Right cardiac atrium (tissue), 5 donors: ENCODE measurements around the gene ZNF516. TPM values are rescaled to one million over a fixed set of nuclear protein-coding genes. Genes with fewer than 3 reads are reported as not detected.
A peak's percentile ranks its signal among the peaks of the same experiment; 100 is the strongest.

ENCODE experiments used
- ATAC-seq, 2 donors: fragments of 200-7000 bp; cut with Tn5 transposase; one replicate each; pipeline versions ENCODE4 v1.8.0 to v1.9.1; 2020; ENCODE audit warnings: moderate library complexity in 2 of 2, mild to moderate bottlenecking in 1 of 2
- DNase-seq, 3 donors: peaks; one replicate each; pipeline ENCODE4 v3.0.0-alpha.2; 2020
- H3K27ac ChIP-seq: one replicate; pipeline ENCODE4 v1.5.1; 2013; ENCODE audit warnings: mild to moderate bottlenecking, low read length, control low read depth, moderate library complexity
- H3K27me3 ChIP-seq: one replicate; pipeline ENCODE4 v1.6.1; 2013; ENCODE audit not compliant: control insufficient read depth, insufficient read depth
- H3K4me1 ChIP-seq: one replicate; pipeline ENCODE4 v1.6.1; 2013; ENCODE audit warnings: low read length; ENCODE audit not compliant: control insufficient read depth, insufficient read depth
- H3K4me3 ChIP-seq: one replicate; pipeline ENCODE4 v1.5.1; 2013; ENCODE audit warnings: low read length, control low read depth
- H3K9me3 ChIP-seq: one replicate; pipeline ENCODE4 v1.6.1; 2013; ENCODE audit warnings: low read length; ENCODE audit not compliant: control insufficient read depth
- WGBS: extraction: QIAGEN DNeasy Blood & Tissue Kit; methylation state at CpG from one replicate; pipeline ENCODE4 v1.1.7; 2013; 5-methylcytosine and 5-hydroxymethylcytosine counted together
- intact Hi-C, 4 donors: fragments of 100-400 bp; cut with DNase I; formaldehyde crosslinking; loops; one replicate each; pipeline versions ENCODE4 v1.11.0 to v1.14.0; 2022 to 2023
- polyA plus RNA-seq: library from polyadenylated mRNA; stranded (reverse); fragments of 200-250 nt; gene quantifications from one replicate; pipeline ENCODE4 v1.2.3, GENCODE V29; 2013
- total RNA-seq, 4 donors: library from RNA; stranded (reverse); fragmentation: NEBNext Ultra II Directional; extraction: Animal tissue kit (Norgen Biotek cat#: 25700); gene quantifications; one replicate each; pipeline ENCODE4 v1.2.1, GENCODE V29; 2021
- donor health status: healthy with polysubstance abuse.
- donor health status: DM: no; HTN: yes; CAD: no.
- donor health status: DM: no; HTN: no; CAD: no.
- donor health status: DM: no; HTN: yes; CAD: no; lungs with severe emphysema.
- donor health status: DM: yes; HTN: yes; CAD: no.

Gene ZNF516
- total and polyA plus RNA-seq, 5 donors, result 4.8 to 16.2 (median 11.2) TPM

DNA sequence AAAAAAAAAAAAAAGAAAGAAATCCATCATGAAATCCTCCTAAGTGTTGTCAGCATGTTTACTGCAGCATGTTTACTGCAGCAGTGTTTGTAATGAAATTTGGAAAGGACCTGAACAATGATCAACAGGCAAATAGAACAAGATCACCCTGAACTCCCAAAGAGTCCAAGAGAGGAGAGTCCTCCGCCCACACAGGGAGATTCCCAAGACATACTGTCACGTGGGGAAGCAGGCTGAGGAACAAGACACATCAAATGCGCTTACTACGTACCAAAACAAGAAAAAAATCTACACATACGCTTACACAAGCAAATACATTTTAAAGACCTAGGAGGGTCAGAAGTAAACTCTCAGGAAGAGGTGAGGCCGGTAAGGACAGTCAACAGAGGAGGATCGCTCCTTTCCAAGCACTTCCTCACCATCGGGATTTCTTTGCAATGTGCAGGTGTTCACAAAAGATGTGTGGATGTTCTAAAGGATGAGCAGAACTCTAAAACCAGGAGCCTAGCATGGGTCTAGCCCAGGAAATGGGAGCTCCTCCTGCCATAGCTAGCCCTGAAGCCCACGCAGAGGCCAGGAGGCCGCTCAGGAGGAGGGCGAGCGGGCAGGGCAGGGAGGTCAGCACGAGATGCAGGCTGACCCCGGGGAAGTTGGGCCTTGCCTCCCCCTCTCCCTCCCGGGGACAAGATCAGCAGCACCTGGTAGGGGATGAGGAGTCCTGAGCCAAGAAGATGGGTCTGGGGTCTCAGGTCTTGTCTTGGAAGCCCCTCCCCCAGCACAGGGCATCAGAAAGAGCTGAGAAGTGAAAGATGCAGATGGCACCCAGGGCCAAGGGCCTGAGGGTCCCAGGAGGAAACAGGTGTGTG lies 66.4 kb downstream of the ZNF516 start:
- Histone ChIP-seq H3K9me3 (no peaks in the 10 kb centered on the region), H3K27me3 (no peaks in the 10 kb centered on the region), H3K4me3 (no peak overlapping the region), H3K27ac (no peak overlapping the region), H3K4me1 (peaks cover 9% of the 10 kb centered on the region)
- intact Hi-C loops, result no loop called here
- ATAC-seq, result no peak
- WGBS, result 83% methylated on average over 15 of the region's 15 CpGs
- no peak for DNase-seq

DNA sequence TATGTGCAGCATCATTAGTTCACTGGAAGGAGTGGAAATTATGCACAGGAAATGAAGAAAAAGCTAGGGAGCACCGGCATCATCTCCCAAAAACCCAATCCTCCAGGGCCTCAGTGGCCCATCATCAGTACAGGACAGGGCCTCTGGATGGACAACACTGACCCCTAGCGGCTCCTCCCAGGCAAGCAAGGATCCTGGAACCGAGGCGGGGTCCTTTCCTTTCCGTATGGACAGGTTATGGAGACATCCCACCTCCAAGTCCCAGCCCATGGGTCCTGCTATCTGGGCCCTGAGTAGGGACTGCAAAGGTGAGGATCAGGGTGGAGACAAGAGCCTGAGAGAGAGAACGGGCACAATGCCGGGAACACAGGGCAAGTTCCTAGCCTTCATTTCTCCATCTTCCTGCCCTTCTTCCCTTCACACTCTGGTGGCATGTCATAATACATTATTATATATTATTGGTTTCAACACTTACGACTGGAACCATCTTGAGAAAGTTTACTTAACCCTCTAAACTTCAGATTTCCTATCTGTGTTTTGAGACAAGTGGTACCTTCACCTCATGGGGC lies 68.2 kb downstream of the ZNF516 start:
- H3K9me3 ChIP-seq, result no peaks in the 10 kb centered on the region
- H3K4me3 ChIP-seq, result no peak overlapping the region
- WGBS, result 66% methylated on average over 8 of the region's 8 CpGs
- ATAC-seq (peak; percentile 51 to 66), DNase-seq (peak in 1 of 3 donors; percentile 67)
- intact Hi-C loops, result no loop called here
- H3K4me1 ChIP-seq, result peaks cover 9% of the 10 kb centered on the region
- H3K27ac ChIP-seq, result no peak overlapping the region
- no peaks in the 10 kb centered on the region for H3K27me3 ChIP-seq

DNA sequence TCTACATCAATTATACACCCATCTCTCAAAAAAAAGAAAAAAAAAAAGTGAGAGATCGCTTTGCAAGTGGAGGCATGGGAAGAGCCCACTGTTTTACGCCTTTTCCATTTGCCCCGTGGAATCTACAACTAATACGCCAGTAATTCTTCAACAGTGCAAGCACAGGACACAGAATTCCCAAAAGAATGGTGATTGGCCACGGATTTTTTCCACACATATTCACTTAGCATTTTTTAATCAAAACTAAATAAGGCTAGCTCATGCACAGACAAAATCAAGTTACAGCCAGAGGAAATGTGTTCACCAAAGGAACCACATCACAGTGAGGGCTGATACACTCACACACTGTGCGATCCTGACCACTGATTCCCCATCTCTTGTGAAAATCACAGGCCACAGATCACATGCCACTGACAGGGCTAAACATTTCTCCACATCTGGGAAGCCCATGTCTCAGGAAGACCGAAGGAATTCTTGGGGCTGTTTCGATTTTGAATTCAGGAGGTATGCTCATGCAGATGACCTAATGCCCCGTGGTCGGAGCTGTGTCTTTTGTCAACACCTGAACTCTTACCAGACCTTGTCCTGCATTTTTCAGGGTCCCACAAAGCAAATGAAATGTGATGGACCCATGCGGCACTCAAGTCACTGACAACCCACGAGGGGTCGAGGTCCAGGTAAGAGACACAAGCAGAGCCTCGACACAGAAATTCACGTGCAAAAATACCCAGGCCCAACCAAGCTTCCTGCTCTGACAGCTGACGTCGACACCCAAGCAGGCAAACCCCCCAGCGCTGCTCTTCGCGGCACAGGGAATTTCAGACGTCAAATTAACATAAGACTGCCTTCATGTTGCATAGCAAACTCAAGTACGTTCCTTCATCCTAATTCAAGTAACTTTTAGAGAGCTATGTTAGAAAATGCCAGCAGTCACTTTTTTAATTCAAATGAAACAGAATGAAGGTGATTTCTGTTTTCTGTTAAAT lies 69.6 kb downstream of the ZNF516 start:
- Histone ChIP-seq H3K9me3 (no peaks in the 10 kb centered on the region), H3K27me3 (no peaks in the 10 kb centered on the region), H3K27ac (no peak overlapping the region), H3K4me1 (peaks cover 11% of the 10 kb centered on the region), H3K4me3 (no peak overlapping the region)
- DNase-seq (no peak), ATAC-seq (no peak)
- intact Hi-C loops, result no loop called here
- WGBS, result 75% methylated on average over 22 of the region's 22 CpGs

DNA sequence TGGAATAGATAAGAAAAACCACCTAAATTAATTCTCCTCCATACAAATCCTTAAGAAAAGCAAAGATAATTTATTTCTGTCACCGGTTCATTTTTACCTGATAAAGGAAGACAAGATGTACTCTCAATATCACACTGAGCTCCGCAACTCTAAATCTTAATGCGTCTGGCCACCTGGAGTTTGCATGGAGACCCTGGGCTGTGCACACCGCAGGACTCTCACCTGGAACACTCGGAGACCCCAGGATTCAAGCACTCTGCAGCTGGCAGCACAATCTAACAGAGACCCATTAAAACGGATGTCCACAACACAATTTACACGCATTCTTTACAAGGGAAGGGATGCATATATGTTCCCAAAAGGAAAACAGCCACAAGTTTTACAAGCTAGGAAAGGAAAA lies 72.2 kb downstream of the ZNF516 start:
- Histone ChIP-seq H3K4me3 (no peak overlapping the region), H3K27me3 (no peaks in the 10 kb centered on the region), H3K27ac (no peak overlapping the region), H3K9me3 (no peaks in the 10 kb centered on the region), H3K4me1 (peaks cover 4% of the 10 kb centered on the region)
- intact Hi-C loops, result no loop called here
- no peak for DNase-seq
- ATAC-seq, result no peak
- 90% methylated on average over 7 of the region's 7 CpGs for WGBS

DNA sequence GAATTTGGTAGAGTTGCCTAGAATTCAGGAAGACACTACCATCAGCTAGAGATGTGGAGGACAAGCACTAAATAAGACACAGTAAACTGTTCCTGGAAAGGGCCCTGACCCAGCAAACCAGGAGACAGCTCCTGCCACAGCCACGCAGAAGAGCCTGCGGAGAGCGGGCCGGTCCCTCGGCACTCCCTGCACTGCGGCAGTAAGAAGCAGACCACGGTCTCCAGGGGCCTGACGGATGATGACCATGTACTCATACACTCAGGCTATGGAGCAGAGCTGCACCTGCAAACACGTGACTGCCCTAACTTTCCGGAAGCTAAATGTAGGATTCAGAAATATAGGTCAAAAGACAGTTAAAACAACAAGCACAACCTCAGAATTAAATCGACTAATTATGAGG lies 72.9 kb downstream of the ZNF516 start:
- H3K27ac ChIP-seq, result no peak overlapping the region
- no peak for DNase-seq
- H3K9me3 ChIP-seq, result no peaks in the 10 kb centered on the region
- H3K4me3 ChIP-seq, result no peak overlapping the region
- H3K4me1 ChIP-seq, result peaks cover 4% of the 10 kb centered on the region
- intact Hi-C loops, result no loop called here
- ATAC-seq, result no peak
- 93% methylated on average over 11 of the region's 11 CpGs for WGBS
- H3K27me3 ChIP-seq, result no peaks in the 10 kb centered on the region

DNA sequence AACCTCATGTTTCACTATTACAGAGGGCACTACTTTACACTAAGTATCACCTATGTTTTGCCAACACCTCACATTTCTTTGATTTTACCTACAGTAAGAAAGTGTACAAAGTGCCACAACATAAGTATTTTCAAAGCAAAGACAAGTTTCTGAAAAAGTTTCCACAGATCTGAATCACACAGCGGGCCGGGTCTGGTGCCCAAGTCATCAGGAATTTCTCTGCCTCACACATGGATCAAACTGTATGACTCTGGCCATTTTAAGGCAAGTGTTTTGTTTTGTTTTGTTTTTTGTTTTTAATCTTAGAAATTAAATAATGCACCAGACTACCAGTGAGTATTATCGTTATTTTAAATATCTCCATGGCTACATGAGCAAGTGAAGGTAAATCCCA lies 73.4 kb downstream of the ZNF516 start:
- intact Hi-C loops, result no loop called here
- 97% methylated on average over 3 of the region's 3 CpGs for WGBS
- H3K4me1 ChIP-seq, result peaks cover 4% of the 10 kb centered on the region
- DNase-seq (no peak), ATAC-seq (no peak)
- H3K9me3 ChIP-seq, result no peaks in the 10 kb centered on the region
- H3K27ac ChIP-seq, result no peak overlapping the region
- H3K4me3 ChIP-seq, result no peak overlapping the region
- H3K27me3 ChIP-seq, result no peaks in the 10 kb centered on the region

DNA sequence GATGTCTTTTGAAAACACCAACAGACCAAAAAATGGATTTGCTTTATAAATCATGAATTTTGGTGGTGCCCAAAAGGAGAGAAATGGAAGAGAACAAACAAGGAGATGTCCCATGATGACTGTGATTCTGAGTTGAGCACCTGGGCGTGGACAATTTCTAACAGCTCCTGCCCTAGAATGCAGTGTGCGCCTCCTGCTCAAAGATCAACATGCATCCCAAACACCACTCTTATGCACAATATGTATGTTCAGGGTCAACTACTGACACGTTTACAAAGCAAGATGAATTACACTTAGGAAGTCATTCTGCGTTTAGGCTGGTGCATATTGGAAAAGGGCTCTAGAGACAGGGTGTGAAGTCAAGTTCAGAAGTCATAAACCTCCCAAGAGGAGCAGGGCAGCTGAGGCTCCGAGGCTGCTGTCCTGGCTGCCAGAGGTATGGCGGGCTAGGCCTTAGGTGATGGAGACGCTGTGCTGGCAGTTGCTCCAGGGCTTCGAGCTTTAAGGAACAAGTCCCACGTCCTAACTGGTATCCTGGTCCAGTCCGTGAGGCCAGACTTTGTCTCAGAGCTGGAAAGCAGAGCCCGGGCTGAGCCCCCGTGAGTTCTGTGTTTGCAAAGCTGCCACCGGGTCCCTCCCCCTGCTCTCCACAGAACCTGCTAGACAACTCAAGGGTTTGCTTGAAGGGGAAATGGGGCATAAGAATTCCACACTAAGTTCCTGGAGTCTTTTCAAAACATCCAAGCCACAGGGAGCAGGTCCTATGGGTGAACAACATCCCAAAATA lies 74.0 kb downstream of the ZNF516 start:
- Histone ChIP-seq H3K4me3 (no peak overlapping the region), H3K27me3 (no peaks in the 10 kb centered on the region), H3K27ac (no peak overlapping the region), H3K9me3 (no peaks in the 10 kb centered on the region), H3K4me1 (peaks cover 4% of the 10 kb centered on the region)
- ATAC-seq, result no peak
- DNase-seq, result no peak
- WGBS, result 84% methylated on average over 13 of the region's 13 CpGs
- intact Hi-C loops, result no loop called here

DNA sequence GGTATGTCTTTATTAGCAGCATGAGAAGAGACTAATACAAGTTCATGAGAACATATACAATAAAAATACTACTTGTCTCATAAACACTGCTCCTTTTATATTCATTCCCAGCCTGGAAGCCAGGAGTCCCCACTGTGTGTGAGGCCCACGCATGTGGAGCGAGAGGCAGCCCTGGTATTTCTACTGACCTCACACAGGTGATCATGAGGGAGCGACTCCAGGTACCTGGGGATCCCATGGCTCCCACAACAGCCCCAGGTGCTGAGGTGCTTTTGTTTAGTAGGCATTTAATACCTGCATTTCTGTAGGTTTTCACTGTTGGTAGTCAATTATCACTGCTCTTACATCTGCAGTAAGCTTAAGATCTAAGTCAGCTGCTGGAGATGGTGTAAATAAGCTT lies 75.2 kb downstream of the ZNF516 start:
- Histone ChIP-seq H3K27me3 (no peaks in the 10 kb centered on the region), H3K9me3 (no peaks in the 10 kb centered on the region), H3K27ac (no peak overlapping the region), H3K4me3 (no peak overlapping the region), H3K4me1 (peaks cover 4% of the 10 kb centered on the region)
- WGBS, result 96% methylated on average over 3 of the region's 3 CpGs
- ATAC-seq, result no peak
- intact Hi-C loops, result loop anchor here in 1 of 4 donors (5.0 kb wide), 1 partner anchor 72 kb away; no protein-coding TSS in a partner anchor
- DNase-seq, result no peak

DNA sequence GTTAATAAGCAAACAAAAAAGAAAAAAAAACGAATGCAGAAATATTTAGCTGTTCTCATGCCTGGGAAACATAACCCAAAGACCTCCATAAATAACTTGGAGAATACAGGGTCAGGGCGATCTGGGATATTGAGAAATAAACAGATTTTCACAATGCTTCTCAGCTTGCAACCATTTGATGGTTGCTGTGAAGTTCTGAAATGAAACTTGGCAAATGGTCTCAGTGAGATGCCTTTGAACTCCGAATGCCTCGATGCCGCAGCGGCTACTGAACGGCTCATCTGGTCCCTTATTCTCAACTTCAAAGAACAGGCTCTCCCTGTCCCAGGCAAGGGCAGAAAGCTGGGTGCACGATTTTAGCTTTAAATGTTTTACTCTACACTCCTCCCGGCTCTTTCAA lies 78.1 kb downstream of the ZNF516 start:
- Histone ChIP-seq H3K4me1 (peaks cover 4% of the 10 kb centered on the region), H3K27me3 (no peaks in the 10 kb centered on the region), H3K9me3 (no peaks in the 10 kb centered on the region), H3K27ac (no peak overlapping the region), H3K4me3 (no peak overlapping the region)
- peak in 1 of 2 donors; percentile 41 for ATAC-seq
- DNase-seq, result no peak
- intact Hi-C loops, result loop anchor here in 1 of 4 donors (5.0 kb wide), 1 partner anchor 75 kb away; no protein-coding TSS in a partner anchor
- WGBS, result 35% methylated on average over 9 of the region's 9 CpGs

DNA sequence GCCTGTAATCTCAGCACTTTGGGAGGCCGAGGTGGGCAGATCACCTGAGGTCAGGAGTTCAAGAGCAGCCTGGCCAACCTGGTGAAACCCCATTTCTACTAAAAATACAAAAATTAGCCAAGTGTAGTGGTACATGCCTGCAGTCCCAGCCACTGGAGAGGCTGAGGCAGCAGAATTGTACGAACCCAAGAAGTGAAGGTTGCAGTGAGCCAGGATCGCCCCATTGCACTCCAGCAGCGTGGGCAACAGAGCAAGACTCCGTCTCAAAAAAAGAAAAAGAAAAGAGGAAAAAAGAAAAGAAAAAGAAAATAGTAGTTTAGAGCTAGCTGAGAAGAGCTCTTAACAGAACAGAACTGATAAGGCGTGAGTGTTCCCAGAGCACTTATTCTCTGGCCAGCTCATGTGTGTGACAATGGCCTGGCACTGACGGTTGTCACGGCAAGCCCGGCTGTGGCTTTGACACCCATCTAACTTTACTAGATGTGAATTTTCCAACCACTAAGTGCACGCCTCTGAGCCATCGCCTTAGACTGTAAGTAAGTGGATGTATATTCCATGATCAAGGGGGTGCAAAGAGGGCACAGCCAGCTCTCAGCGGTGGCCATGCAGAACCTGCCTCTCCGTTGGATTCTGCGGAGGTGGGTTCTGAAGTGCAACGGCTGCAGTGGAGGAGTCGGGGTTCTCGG lies 80.0 kb downstream of the ZNF516 start:
- intact Hi-C loops, result loop anchor here in 1 of 4 donors (5.0 kb wide), 1 partner anchor 77 kb away; no protein-coding TSS in a partner anchor
- DNase-seq (no peak), ATAC-seq (peak; percentile 79 to 87)
- 71% methylated on average over 17 of the region's 17 CpGs for WGBS
- Histone ChIP-seq H3K9me3 (no peaks in the 10 kb centered on the region), H3K4me3 (no peak overlapping the region), H3K4me1 (no peaks in the 10 kb centered on the region), H3K27ac (no peak overlapping the region), H3K27me3 (no peaks in the 10 kb centered on the region)
